ENCODE results near the gene SAP25. TPM values are rescaled to one million over a fixed set of nuclear protein-coding genes. Genes with fewer than 3 reads are reported as not detected.
A peak's percentile ranks its signal among the peaks of the same experiment; 100 is the strongest.

The SAP25 gene
- 1 to 10 TPM; 2.1 to 7.5 TPM for total RNA-seq
- 1 to 10 TPM in 1 of 2 donors, under 1 TPM in 1; 0.75 to 9.9 TPM for polyA plus RNA-seq
- long read RNA-seq, donor 1, result 0 reads
- long read RNA-seq, donor 2, partial matches to known transcripts, result 0 of 1 reads
- long read RNA-seq, donor 2, other reads (novel, unspliced or antisense), result 0 of 1 reads

GRCh38 chr7:100573691-100574361 is at the start of gene SAP25:
TSS of gene SAP25 (minus strand) at chr7:100573900. CDS start at chr7:100573742, 158 bp downstream.
- no peaks in the 10 kb centered on the region for H3K27me3 ChIP-seq (ENCODE audit: control insufficient read depth in 1 of 2, insufficient read depth in 2 of 2, low read length in 1 of 2)
- ATAC-seq (ENCODE audit: low FRiP score) (no peak), DNase-seq (no peak)
- WGBS, 2 donors, result 88 to 90% methylated on average over 70 of the region's 70 CpGs
- intact Hi-C loops (cut with DNase I), result no loop called here
- H3K4me3 ChIP-seq (ENCODE audit: low read length in 2 of 2), result no peak within 1 kb of the TSS
- no peak within 1 kb of the TSS for H3K27ac ChIP-seq (ENCODE audit: low read depth in 1 of 2, low read length in 2 of 2)
- no peaks in the 10 kb centered on the region for H3K9me3 ChIP-seq (ENCODE audit: control insufficient read depth, low read length)
- H3K36me3 ChIP-seq (ENCODE audit: control insufficient read depth in 1 of 2, insufficient read depth in 2 of 2, low read length in 1 of 2), result peaks cover 0 to 8% of the 10 kb centered on the region in 2 donors
- H3K4me1 ChIP-seq (ENCODE audit: control insufficient read depth in 1 of 2, insufficient read depth in 2 of 2, low read length in 2 of 2), result no peaks in the 10 kb centered on the region

GRCh38 chr7:100621554-100621953 is 47.9 kb upstream of the SAP25 start:
- WGBS, 2 donors, result 85 to 87% methylated on average over 8 of the region's 8 CpGs

GRCh38 chr7:100620804-100621203 is 47.1 kb upstream of the SAP25 start:
- no peak overlapping the region for H3K4me3 ChIP-seq (ENCODE audit: low read length in 2 of 2)
- DNase-seq (no peak), ATAC-seq (ENCODE audit: low FRiP score) (no peak)
- H3K4me1 ChIP-seq (ENCODE audit: control insufficient read depth in 1 of 2, insufficient read depth in 2 of 2, low read length in 2 of 2), result no peaks in the 10 kb centered on the region
- no peaks in the 10 kb centered on the region for H3K36me3 ChIP-seq (ENCODE audit: control insufficient read depth in 1 of 2, insufficient read depth in 2 of 2, low read length in 1 of 2)
- no peaks in the 10 kb centered on the region for H3K9me3 ChIP-seq (ENCODE audit: control insufficient read depth, low read length)
- 95 to 97% methylated on average over 22 to 23 of the region's 23 CpGs for whole genome bisulfite sequencing, 2 donors
- no peak overlapping the region for H3K27ac ChIP-seq (ENCODE audit: low read depth in 1 of 2, low read length in 2 of 2)
- intact Hi-C loops (cut with DNase I), result no loop called here
- H3K27me3 ChIP-seq (ENCODE audit: control insufficient read depth in 1 of 2, insufficient read depth in 2 of 2, low read length in 1 of 2), result no peaks in the 10 kb centered on the region

More at GRCh38 chr7:100621554-100621953, 47.9 kb upstream of the SAP25 start:
- no peaks in the 10 kb centered on the region for H3K4me1 ChIP-seq (ENCODE audit: control insufficient read depth in 1 of 2, insufficient read depth in 2 of 2, low read length in 2 of 2)
- H3K9me3 ChIP-seq (ENCODE audit: control insufficient read depth, low read length), result no peaks in the 10 kb centered on the region
- no peaks in the 10 kb centered on the region for H3K36me3 ChIP-seq (ENCODE audit: control insufficient read depth in 1 of 2, insufficient read depth in 2 of 2, low read length in 1 of 2)
- no peak overlapping the region for H3K27ac ChIP-seq (ENCODE audit: low read depth in 1 of 2, low read length in 2 of 2)
- H3K27me3 ChIP-seq (ENCODE audit: control insufficient read depth in 1 of 2, insufficient read depth in 2 of 2, low read length in 1 of 2), result no peaks in the 10 kb centered on the region
- ATAC-seq (ENCODE audit: low FRiP score) (no peak), DNase-seq (no peak)
- no peak overlapping the region for H3K4me3 ChIP-seq (ENCODE audit: low read length in 2 of 2)
- intact Hi-C loops (cut with DNase I), result no loop called here

- H3K27ac ChIP-seq (ENCODE audit: low read depth in 1 of 2, low read length in 2 of 2), result no peak overlapping the region
- H3K4me3 ChIP-seq (ENCODE audit: low read length in 2 of 2), result no peak overlapping the region
- no peaks in the 10 kb centered on the region for H3K4me1 ChIP-seq (ENCODE audit: control insufficient read depth in 1 of 2, insufficient read depth in 2 of 2, low read length in 2 of 2)
- 92 to 94% methylated on average over 6 of the region's 6 CpGs for WGBS, 2 donors
- ATAC-seq (ENCODE audit: low FRiP score), result no peak
- no peaks in the 10 kb centered on the region for H3K36me3 ChIP-seq (ENCODE audit: control insufficient read depth in 1 of 2, insufficient read depth in 2 of 2, low read length in 1 of 2)
- no peaks in the 10 kb centered on the region for H3K27me3 ChIP-seq (ENCODE audit: control insufficient read depth in 1 of 2, insufficient read depth in 2 of 2, low read length in 1 of 2)
- no peaks in the 10 kb centered on the region for H3K9me3 ChIP-seq (ENCODE audit: control insufficient read depth, low read length)
- intact Hi-C loops (cut with DNase I), result no loop called here
- DNase-seq, result no peak
Measured at GRCh38 chr7:100620239-100620638, 46.5 kb upstream of the SAP25 start.

- Histone ChIP-seq H3K4me3 (ENCODE audit: low read length in 2 of 2) (no peak overlapping the region), H3K36me3 (ENCODE audit: control insufficient read depth in 1 of 2, insufficient read depth in 2 of 2, low read length in 1 of 2) (no peaks in the 10 kb centered on the region), H3K4me1 (ENCODE audit: control insufficient read depth in 1 of 2, insufficient read depth in 2 of 2, low read length in 2 of 2) (no peaks in the 10 kb centered on the region), H3K9me3 (ENCODE audit: control insufficient read depth, low read length) (no peaks in the 10 kb centered on the region), H3K27ac (ENCODE audit: low read depth in 1 of 2, low read length in 2 of 2) (no peak overlapping the region), H3K27me3 (ENCODE audit: control insufficient read depth in 1 of 2, insufficient read depth in 2 of 2, low read length in 1 of 2) (no peaks in the 10 kb centered on the region)
- 74 to 75% methylated on average over 6 of the region's 6 CpGs for WGBS, 2 donors
- intact Hi-C loops (cut with DNase I), result loop anchor here (5.0 kb wide), 2 partner anchors 58 to 78 kb away; partner anchors contain the start of genes GIGYF1 (in 1 of the 2) and GNB2 (in 1 of the 2)
- DNase-seq (no peak), ATAC-seq (ENCODE audit: low FRiP score) (no peak)
Measured at GRCh38 chr7:100614308-100614861, 40.7 kb upstream of the SAP25 start.

- H3K36me3 ChIP-seq (ENCODE audit: control insufficient read depth in 1 of 2, insufficient read depth in 2 of 2, low read length in 1 of 2), result no peaks in the 10 kb centered on the region
- no peaks in the 10 kb centered on the region for H3K9me3 ChIP-seq (ENCODE audit: control insufficient read depth, low read length)
- no peak for DNase-seq
- ATAC-seq (ENCODE audit: low FRiP score), result no peak
- no peaks in the 10 kb centered on the region for H3K4me1 ChIP-seq (ENCODE audit: control insufficient read depth in 1 of 2, insufficient read depth in 2 of 2, low read length in 2 of 2)
- intact Hi-C loops (cut with DNase I), result loop anchor here (2.0 to 5.0 kb wide), 3 partner anchors 29 to 79 kb away; partner anchors contain the start of genes GIGYF1 (in 1 of the 2) and GNB2 (in 1 of the 2)
- H3K4me3 ChIP-seq (ENCODE audit: low read length in 2 of 2), result no peak overlapping the region
- no peak overlapping the region for H3K27ac ChIP-seq (ENCODE audit: low read depth in 1 of 2, low read length in 2 of 2)
- WGBS, 2 donors, result 87 to 88% methylated on average over 13 of the region's 13 CpGs
- no peaks in the 10 kb centered on the region for H3K27me3 ChIP-seq (ENCODE audit: control insufficient read depth in 1 of 2, insufficient read depth in 2 of 2, low read length in 1 of 2)
Measured at GRCh38 chr7:100613412-100614175, 39.9 kb upstream of the SAP25 start.

GRCh38 chr7:100612730-100613390 is 39.2 kb upstream of the SAP25 start:
- DNase-seq, result no peak
- Histone ChIP-seq H3K27me3 (ENCODE audit: control insufficient read depth in 1 of 2, insufficient read depth in 2 of 2, low read length in 1 of 2) (no peaks in the 10 kb centered on the region), H3K9me3 (ENCODE audit: control insufficient read depth, low read length) (no peaks in the 10 kb centered on the region), H3K36me3 (ENCODE audit: control insufficient read depth in 1 of 2, insufficient read depth in 2 of 2, low read length in 1 of 2) (no peaks in the 10 kb centered on the region), H3K4me3 (ENCODE audit: low read length in 2 of 2) (peak overlapping the region; percentile 58 to 62), H3K27ac (ENCODE audit: low read depth in 1 of 2, low read length in 2 of 2) (no peak overlapping the region), H3K4me1 (ENCODE audit: control insufficient read depth in 1 of 2, insufficient read depth in 2 of 2, low read length in 2 of 2) (no peaks in the 10 kb centered on the region)
- 1 to 3% methylated on average over 28 to 29 of the region's 29 CpGs for WGBS, 2 donors
- intact Hi-C loops (cut with DNase I), result loop anchor here (1.0 to 5.0 kb wide), 4 partner anchors 28 to 79 kb away; partner anchors contain the start of genes GNB2 (in 2 of the 2) and GIGYF1 (in 1 of the 2)
- ATAC-seq (ENCODE audit: low FRiP score), result peak; percentile 40

All from aorta (tissue), 5 donors.